AG09319 (cell line): ENCODE results near the gene FOXP3.

Experiments used
- DNase-seq: peaks from one replicate; pipeline ENCODE4 v3.0.0-alpha.2; 2010; ENCODE audit warnings: low read depth; ENCODE audit errors: extremely low read depth
- CTCF ChIP-seq: IDR thresholded peaks from 2 replicates; pipeline ENCODE4 v1.5.1; 2011; ENCODE audit warnings: low read depth, mild to moderate bottlenecking, inconsistent platforms, low read length, moderate library complexity

FOXP3 gene

GRCh38 chrX:49263631-49264030, 879 bp downstream of the FOXP3 start:
- no peak for DNase-seq
- no peak for TF ChIP-seq CTCF

GRCh38 chrX:49262603-49263002, 1.9 kb downstream of the FOXP3 start:
- no peak for DNase-seq
- no peak for TF ChIP-seq CTCF

- TF ChIP-seq CTCF, result no peak
- no peak for DNase-seq
These were observed 4.1 kb downstream of the FOXP3 start for GRCh38 chrX:49260221-49260985.

DNA sequence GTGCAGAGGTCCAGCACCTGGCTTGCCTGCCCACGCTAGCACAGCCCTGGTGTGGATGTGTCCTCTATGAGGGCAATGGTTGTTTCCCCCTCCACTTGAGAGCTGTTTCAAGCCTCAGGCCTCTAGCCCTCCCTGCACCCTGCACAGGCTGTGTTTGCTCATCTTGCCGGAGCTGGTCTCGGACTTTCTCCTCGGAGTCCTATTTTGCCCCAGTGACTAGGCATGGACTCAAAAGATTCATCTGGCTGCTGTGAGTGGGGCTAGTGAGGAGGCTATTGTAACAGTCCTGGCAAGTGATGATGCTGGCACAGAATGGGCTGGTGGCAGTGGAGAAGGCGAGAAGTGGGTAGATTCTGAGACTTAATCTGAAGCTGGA, 5.8 kb downstream of the FOXP3 start:
- no peak for DNase-seq
- no peak for TF ChIP-seq CTCF

- DNase-seq, result no peak
- TF ChIP-seq CTCF, result no peak
These were observed 6.4 kb downstream of the FOXP3 start for GRCh38 chrX:49257846-49258748.

GRCh38 chrX:49257074-49257790, 7.3 kb downstream of the FOXP3 start:
- no peak for DNase-seq
- no peak for TF ChIP-seq CTCF
